DOHH2 (cell line): ENCODE data around the gene HS3ST5.

ENCODE experiments used
- H3F3A ChIP-seq: fragments of 200-600 bp; sonication (generic), shearing (Covaris generic); 2 replicates; pipeline ENCODE4 v1.6.0; 2016; ENCODE audit warnings: antibody characterized with exemption, mild to moderate bottlenecking; ENCODE audit not compliant: control insufficient read depth, insufficient read depth
- H3K27ac ChIP-seq: fragments of 200-600 bp; sonication (generic); 2 replicates; pipeline ENCODE4 v1.5.1; 2014; ENCODE audit warnings: low read depth, mild to moderate bottlenecking, low read length, moderate library complexity
- H3K27me3 ChIP-seq: fragments of 200-600 bp; sonication (generic); 2 replicates; pipeline ENCODE4 v1.6.1; 2014; ENCODE audit warnings: mild to moderate bottlenecking, low read length, mixed read lengths; ENCODE audit not compliant: control insufficient read depth
- H3K36me3 ChIP-seq: fragments of 200-600 bp; sonication (generic); 2 replicates; pipeline ENCODE4 v1.6.1; 2014; ENCODE audit warnings: mild to moderate bottlenecking, low read length, moderate library complexity, mixed read lengths; ENCODE audit not compliant: control insufficient read depth
- H3K4me1 ChIP-seq: fragments of 200-600 bp; sonication (generic); 2 replicates; pipeline ENCODE4 v1.6.1; 2014; ENCODE audit warnings: mild to moderate bottlenecking, low read length, mixed read lengths; ENCODE audit not compliant: control insufficient read depth
- H3K4me2 ChIP-seq: fragments of 200-600 bp; sonication (generic); 2 replicates; pipeline ENCODE4 v1.6.0; 2014; ENCODE audit warnings: mild to moderate bottlenecking, low read length, moderate library complexity
- H3K4me3 ChIP-seq: fragments of 200-600 bp; sonication (generic); 2 replicates; pipeline ENCODE4 v1.5.1; 2014; ENCODE audit warnings: mild to moderate bottlenecking, low read length, mixed read lengths
- H3K79me2 ChIP-seq: fragments of 200-600 bp; sonication (generic); 2 replicates; pipeline ENCODE4 v1.6.1; 2014; ENCODE audit warnings: mild to moderate bottlenecking, low read length, mixed read lengths; ENCODE audit not compliant: control insufficient read depth
- H3K9me2 ChIP-seq: fragments of 200-600 bp; sonication (generic); replicated peaks from 2 replicates; pipeline ENCODE4 v1.6.1; 2014; ENCODE audit warnings: mild to moderate bottlenecking, low read length, mixed read lengths; ENCODE audit not compliant: control insufficient read depth
- H3K9me3 ChIP-seq: fragments of 200-600 bp; sonication (generic); 2 replicates; pipeline ENCODE4 v1.6.1; 2014; ENCODE audit warnings: antibody characterized with exemption, low read length, mixed read lengths; ENCODE audit not compliant: control insufficient read depth, insufficient read depth
- H4K20me1 ChIP-seq: fragments of 200-600 bp; sonication (generic); 2 replicates; pipeline ENCODE4 v1.6.0; 2014; ENCODE audit warnings: low read depth, mild to moderate bottlenecking, antibody characterized with exemption, low read length, moderate library complexity; ENCODE audit not compliant: control insufficient read depth, insufficient read depth
- CTCF ChIP-seq: fragments of 200-600 bp; sonication (generic); IDR thresholded peaks from one replicate; pipeline ENCODE4 v1.5.1; 2014; ENCODE audit warnings: antibody characterized with exemption, mild to moderate bottlenecking, low read depth, low read length; ENCODE audit not compliant: poor library complexity, severe bottlenecking
- EZH2phosphoT487 ChIP-seq: fragments of 200-600 bp; sonication (generic); IDR thresholded peaks from 2 replicates; pipeline ENCODE4 v1.6.1; 2017; ENCODE audit warnings: borderline replicate concordance, mild to moderate bottlenecking, antibody characterized with exemption, low read length, moderate library complexity, mixed read lengths

The HS3ST5 gene

GRCh38 chr6:114297135-114297534, 45.7 kb downstream of the HS3ST5 start:
- Histone ChIP-seq H3K9me3 (no peaks in the 10 kb centered on the region), H3K27ac (no peak overlapping the region), H3K36me3 (no peaks in the 10 kb centered on the region), H3K9me2 (no peaks in the 10 kb centered on the region), H3K79me2 (no peaks in the 10 kb centered on the region), H3F3A (no peaks in the 10 kb centered on the region), H3K4me3 (no peak overlapping the region), H3K27me3 (no peaks in the 10 kb centered on the region), H3K4me2 (no peak overlapping the region), H3K4me1 (no peaks in the 10 kb centered on the region), H4K20me1 (no peaks in the 10 kb centered on the region)
- TF ChIP-seq EZH2phosphoT487 (no peak), CTCF (no peak)

DNA sequence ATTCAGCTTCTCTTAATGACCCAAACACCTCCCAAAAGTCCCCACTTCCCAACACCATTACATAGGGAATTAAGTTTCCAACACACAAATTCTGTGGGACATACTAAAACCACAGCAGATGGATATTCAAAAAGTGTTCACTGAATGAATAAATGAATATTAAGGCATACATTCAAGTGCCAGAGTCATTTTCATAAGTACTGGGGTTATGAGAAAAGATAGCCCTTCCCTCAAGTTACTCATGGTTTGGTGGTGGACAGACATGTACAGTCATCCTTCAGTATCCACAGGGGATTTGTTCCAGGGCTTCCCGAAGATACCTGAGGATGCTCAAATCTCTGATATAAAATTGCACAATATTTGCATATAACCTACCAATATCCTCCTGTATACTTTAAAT, 50.4 kb downstream of the HS3ST5 start:
- no peaks in the 10 kb centered on the region for H3F3A ChIP-seq
- no peak overlapping the region for H3K4me2 ChIP-seq
- no peaks in the 10 kb centered on the region for H3K27me3 ChIP-seq
- H3K4me1 ChIP-seq, result no peaks in the 10 kb centered on the region
- H3K9me3 ChIP-seq, result no peaks in the 10 kb centered on the region
- no peak for TF ChIP-seq EZH2phosphoT487
- no peaks in the 10 kb centered on the region for H4K20me1 ChIP-seq
- no peak overlapping the region for H3K4me3 ChIP-seq
- H3K27ac ChIP-seq, result no peak overlapping the region
- H3K36me3 ChIP-seq, result no peaks in the 10 kb centered on the region
- H3K79me2 ChIP-seq, result no peaks in the 10 kb centered on the region
- no peaks in the 10 kb centered on the region for H3K9me2 ChIP-seq

DNA sequence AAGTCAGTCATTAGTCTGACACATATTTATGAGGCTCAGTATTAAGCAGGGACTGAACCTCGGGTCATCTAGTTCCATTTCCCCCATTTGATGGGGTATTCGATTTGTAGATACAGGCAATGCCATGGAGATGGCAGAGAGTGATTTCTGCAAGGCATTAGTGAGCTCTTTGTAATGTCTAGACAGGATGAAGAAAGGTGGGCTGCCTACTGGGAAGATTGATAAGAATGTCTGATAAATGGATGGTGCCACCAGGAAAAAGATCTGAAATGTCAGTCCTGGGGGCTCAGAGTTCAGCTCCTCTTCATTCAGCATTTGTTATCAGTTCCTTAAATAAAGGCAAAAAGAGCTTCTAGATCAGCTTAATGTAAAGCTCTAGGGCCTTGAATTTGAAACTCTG, 51.4 kb downstream of the HS3ST5 start:
- Histone ChIP-seq H3K4me3 (no peak overlapping the region), H3K9me3 (no peaks in the 10 kb centered on the region), H3K27me3 (no peaks in the 10 kb centered on the region), H3K27ac (no peak overlapping the region), H3K4me1 (no peaks in the 10 kb centered on the region), H3K79me2 (no peaks in the 10 kb centered on the region), H3K4me2 (no peak overlapping the region), H4K20me1 (no peaks in the 10 kb centered on the region), H3K36me3 (no peaks in the 10 kb centered on the region), H3F3A (no peaks in the 10 kb centered on the region), H3K9me2 (no peaks in the 10 kb centered on the region)
- TF ChIP-seq EZH2phosphoT487 (no peak), CTCF (no peak)

DNA sequence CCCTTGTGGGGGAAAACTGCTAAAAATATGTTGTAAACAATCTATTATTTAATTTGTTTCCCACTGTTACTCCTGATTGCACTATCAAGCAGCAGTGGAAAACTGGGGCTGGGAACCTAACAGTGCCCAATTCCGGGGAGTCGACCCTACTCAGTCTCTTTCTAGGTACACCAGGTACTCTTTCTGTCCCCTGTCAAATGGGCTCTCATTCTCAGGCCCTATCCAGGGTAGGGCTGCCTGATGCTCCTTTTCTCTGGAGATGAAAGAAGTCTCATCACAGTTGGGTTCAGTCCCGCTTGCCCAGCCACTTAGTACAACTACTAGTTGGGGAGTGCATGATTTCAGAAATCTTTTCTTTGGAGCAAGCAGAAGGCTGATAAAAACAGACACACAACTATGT, 52.0 kb downstream of the HS3ST5 start:
- no peaks in the 10 kb centered on the region for H3F3A ChIP-seq
- H3K9me2 ChIP-seq, result no peaks in the 10 kb centered on the region
- H3K36me3 ChIP-seq, result no peaks in the 10 kb centered on the region
- no peaks in the 10 kb centered on the region for H3K27me3 ChIP-seq
- H4K20me1 ChIP-seq, result no peaks in the 10 kb centered on the region
- no peaks in the 10 kb centered on the region for H3K4me1 ChIP-seq
- no peak overlapping the region for H3K4me2 ChIP-seq
- H3K9me3 ChIP-seq, result no peaks in the 10 kb centered on the region
- H3K4me3 ChIP-seq, result no peak overlapping the region
- TF ChIP-seq CTCF (no peak), EZH2phosphoT487 (no peak)
- no peak overlapping the region for H3K27ac ChIP-seq
- no peaks in the 10 kb centered on the region for H3K79me2 ChIP-seq
